IPS DF 4.7 (cell line): ENCODE data around the gene DRD3.
A peak's percentile ranks its signal among the peaks of the same experiment; 100 is the strongest.

Source experiments
- DNase-seq: peaks from one replicate; pipeline ENCODE4 v3.0.0-alpha.2; 2013; ENCODE audit warnings: low spot score; ENCODE audit errors: extremely low read depth

DRD3 gene

GRCh38 chr3:114178770-114179368 lies at the start of gene DRD3:
TSS of gene DRD3 (minus strand) at chr3:114179052. CDS start at chr3:114171992, 7,060 bp downstream.
- DNase-seq, result peak; percentile 72

GRCh38 chr3:114227076-114227475 lies 48.2 kb upstream of the DRD3 start:
- no peak for DNase-seq

GRCh38 chr3:114226313-114226712 lies 47.5 kb upstream of the DRD3 start:
- DNase-seq, result no peak

GRCh38 chr3:114223143-114223542 lies 44.3 kb upstream of the DRD3 start:
- DNase-seq, result no peak

- DNase-seq, result no peak
Measured at GRCh38 chr3:114221881-114222264, 43.0 kb upstream of the DRD3 start.

GRCh38 chr3:114221165-114221880 lies 42.5 kb upstream of the DRD3 start:
- no peak for DNase-seq

- DNase-seq, result no peak
Measured at GRCh38 chr3:114219741-114220140, 40.9 kb upstream of the DRD3 start.

- DNase-seq, result no peak
Measured at GRCh38 chr3:114218578-114219185, 39.8 kb upstream of the DRD3 start.

- DNase-seq, result no peak
Measured at GRCh38 chr3:114218006-114218405, 39.2 kb upstream of the DRD3 start.

GRCh38 chr3:114217266-114217665 lies 38.4 kb upstream of the DRD3 start:
- DNase-seq, result no peak

GRCh38 chr3:114216186-114216970 lies 37.5 kb upstream of the DRD3 start:
- no peak for DNase-seq

GRCh38 chr3:114214542-114215341 lies 35.9 kb upstream of the DRD3 start:
- DNase-seq, result peak; percentile 46

- no peak for DNase-seq
Measured at GRCh38 chr3:114213627-114214541, 35.0 kb upstream of the DRD3 start.

GRCh38 chr3:114213292-114213626 lies 34.4 kb upstream of the DRD3 start:
- DNase-seq, result no peak

GRCh38 chr3:114212646-114213045 lies 33.8 kb upstream of the DRD3 start:
- DNase-seq, result no peak

GRCh38 chr3:114207768-114208167 lies 28.9 kb upstream of the DRD3 start:
- no peak for DNase-seq

- no peak for DNase-seq
Measured at GRCh38 chr3:114206342-114206741, 27.5 kb upstream of the DRD3 start.

- no peak for DNase-seq
Measured at GRCh38 chr3:114205541-114205940, 26.7 kb upstream of the DRD3 start.

- no peak for DNase-seq
Measured at GRCh38 chr3:114194750-114195149, 15.9 kb upstream of the DRD3 start.

GRCh38 chr3:114192136-114192535 lies 13.3 kb upstream of the DRD3 start:
- DNase-seq, result no peak
